HepG2 (cell line): ENCODE measurements around the gene CFAP97. TPM values are rescaled to one million over a fixed set of nuclear protein-coding genes. Genes with fewer than 3 reads are reported as not detected.

Experiments
- BRCA1 ChIP-seq: sonication (generic); formaldehyde crosslinking; IDR thresholded peaks from 2 replicates; pipeline ENCODE4 v1.4.0; 2020; ENCODE audit warnings: missing genetic modification reagents
- GZF1 ChIP-seq: sonication (generic); formaldehyde crosslinking; IDR thresholded peaks from 2 replicates; pipeline ENCODE4 v1.5.1; 2020; ENCODE audit warnings: mild to moderate bottlenecking, missing genetic modification reagents
- HNRNPL ChIP-seq: fragments of 200-400 bp; formaldehyde crosslinking; IDR thresholded peaks from 2 replicates; pipeline ENCODE4 v1.6.1; 2017; ENCODE audit warnings: mild to moderate bottlenecking, low read depth, low read length
- RORA ChIP-seq: sonication (generic); formaldehyde crosslinking; IDR thresholded peaks from 2 replicates; pipeline ENCODE4 v1.5.0; 2020; ENCODE audit warnings: mild to moderate bottlenecking, missing genetic modification reagents, moderate library complexity
- ZNF619 ChIP-seq: sonication (generic); formaldehyde crosslinking; IDR thresholded peaks from 2 replicates; pipeline ENCODE4 v1.4.0; 2020; ENCODE audit warnings: mild to moderate bottlenecking, missing genetic modification reagents
- ZNF781 ChIP-seq: sonication (generic); formaldehyde crosslinking; IDR thresholded peaks from 2 replicates; pipeline ENCODE4 v1.5.1; 2020; ENCODE audit warnings: borderline replicate concordance, mild to moderate bottlenecking, missing genetic modification reagents; ENCODE audit errors: not compliant biosample characterization
- ZNF83 ChIP-seq: sonication (generic); formaldehyde crosslinking; IDR thresholded peaks from 2 replicates; pipeline ENCODE4 v1.4.0; 2020; ENCODE audit warnings: missing genetic modification reagents, mild to moderate bottlenecking, borderline replicate concordance
- polyA plus RNA-seq, 8 experiments: library from polyadenylated mRNA; depleted of rRNA in 3 of 8; stranded (reverse) in 7 of 8; unstranded in 1 of 8; fragments of >200 nt; fragmentation: Illumina TruSeq in 4 of 8; extraction: Trizol in 4 of 8; gene quantifications; 2 replicates each; pipeline versions ENCODE4 v1.2.1 to v1.2.3, GENCODE V29; 2011 to 2016; ENCODE audit warnings: low read depth in 4 of 8, missing spikeins in 1 of 8, mixed read lengths in 1 of 8; ENCODE audit not compliant: insufficient read depth in 1 of 8
- total RNA-seq, 5 experiments: library from RNA; depleted of rRNA; stranded (reverse); fragments of >200 nt; fragmentation: Illumina TruSeq; extraction: Trizol; gene quantifications; 2 replicates each; pipeline ENCODE4 v1.2.3, GENCODE V29; 2016; ENCODE audit warnings: low read depth in 1 of 5
- TF ChIP-seq, protein P1 (sequence below): sonication (generic); formaldehyde crosslinking; IDR thresholded peaks from 2 replicates; pipeline ENCODE4 v1.4.0; 2020; ENCODE audit warnings: missing genetic modification reagents
- TF ChIP-seq, protein P2 (sequence below): sonication (generic); formaldehyde crosslinking; IDR thresholded peaks from 2 replicates; pipeline ENCODE4 v1.5.0; 2020; ENCODE audit warnings: mild to moderate bottlenecking, missing genetic modification reagents
- TF ChIP-seq, protein P3 (sequence below): sonication (generic); formaldehyde crosslinking; IDR thresholded peaks from 2 replicates; pipeline ENCODE4 v1.8.0; 2022; ENCODE audit warnings: mild to moderate bottlenecking, missing genetic modification reagents, borderline replicate concordance
- TF ChIP-seq, protein P4 (sequence below): sonication (generic); formaldehyde crosslinking; IDR thresholded peaks from 2 replicates; pipeline ENCODE4 v1.4.0; 2020; ENCODE audit warnings: missing genetic modification reagents
- TF ChIP-seq, protein P5 (sequence below): IDR thresholded peaks from 2 replicates; pipeline ENCODE4 v1.4.0; 2020; ENCODE audit warnings: mild to moderate bottlenecking, missing genetic modification reagents
- TF ChIP-seq, protein P6 (sequence below): sonication (generic); formaldehyde crosslinking; IDR thresholded peaks from 2 replicates; pipeline ENCODE4 v1.9.0; 2022; ENCODE audit warnings: missing genetic modification reagents, mild to moderate bottlenecking, borderline replicate concordance

CFAP97 gene
- total and polyA plus RNA-seq, 2 of the 13 experiments (the other 11 are each of a cell fraction or from before 2014, with no cell fraction given), result 32.1 to 44.4 TPM

DNA sequence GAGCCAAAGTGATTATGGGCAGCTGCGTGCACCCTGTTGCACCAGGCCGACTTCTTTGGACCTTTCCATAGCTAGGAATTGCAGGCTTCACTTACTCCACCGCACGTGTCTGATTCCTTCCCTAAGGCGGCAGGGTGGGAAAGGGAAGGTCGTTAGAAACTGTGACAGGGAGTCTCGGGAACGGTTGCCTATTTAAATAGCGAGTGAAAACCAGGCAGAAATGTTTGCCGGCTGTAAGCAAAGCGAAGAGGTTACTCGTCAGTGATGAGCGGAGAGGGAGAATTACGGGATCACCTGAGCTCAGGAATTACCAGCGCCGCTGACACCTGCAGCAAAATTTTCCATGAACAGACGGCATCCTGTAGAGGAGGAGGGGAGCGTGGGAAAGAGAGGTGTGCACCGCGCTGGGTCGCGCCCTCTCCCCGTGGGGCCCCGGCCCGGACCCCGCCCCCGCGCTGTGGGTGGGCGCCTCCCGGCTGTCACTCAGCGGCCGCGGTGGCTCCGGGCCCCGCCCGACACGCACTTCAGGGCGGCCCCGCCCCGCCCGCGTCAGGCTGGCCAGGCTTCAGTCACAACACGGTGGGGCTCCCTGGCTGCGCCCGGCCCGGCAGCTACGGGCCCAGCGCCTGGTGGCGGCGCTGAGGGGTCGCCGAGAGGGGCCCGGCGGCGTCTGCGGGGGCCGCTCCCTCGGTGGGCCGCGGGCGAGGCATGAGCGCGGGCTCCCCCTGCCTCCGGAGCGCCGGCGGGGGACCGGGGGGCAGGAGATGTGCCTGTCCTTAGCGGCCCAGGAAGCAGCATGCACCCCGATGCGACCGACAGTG lies 5.4 kb upstream of the CFAP97 start, which contains the start of gene SNX25 (continued):
- TF ChIP-seq, protein P1, sequence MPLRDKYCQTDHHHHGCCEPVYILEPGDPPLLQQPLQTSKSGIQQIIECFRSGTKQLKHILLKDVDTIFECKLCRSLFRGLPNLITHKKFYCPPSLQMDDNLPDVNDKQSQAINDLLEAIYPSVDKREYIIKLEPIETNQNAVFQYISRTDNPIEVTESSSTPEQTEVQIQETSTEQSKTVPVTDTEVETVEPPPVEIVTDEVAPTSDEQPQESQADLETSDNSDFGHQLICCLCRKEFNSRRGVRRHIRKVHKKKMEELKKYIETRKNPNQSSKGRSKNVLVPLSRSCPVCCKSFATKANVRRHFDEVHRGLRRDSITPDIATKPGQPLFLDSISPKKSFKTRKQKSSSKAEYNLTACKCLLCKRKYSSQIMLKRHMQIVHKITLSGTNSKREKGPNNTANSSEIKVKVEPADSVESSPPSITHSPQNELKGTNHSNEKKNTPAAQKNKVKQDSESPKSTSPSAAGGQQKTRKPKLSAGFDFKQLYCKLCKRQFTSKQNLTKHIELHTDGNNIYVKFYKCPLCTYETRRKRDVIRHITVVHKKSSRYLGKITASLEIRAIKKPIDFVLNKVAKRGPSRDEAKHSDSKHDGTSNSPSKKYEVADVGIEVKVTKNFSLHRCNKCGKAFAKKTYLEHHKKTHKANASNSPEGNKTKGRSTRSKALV (CRISPR knock-in tag), result no peak
- TF ChIP-seq, protein P2, sequence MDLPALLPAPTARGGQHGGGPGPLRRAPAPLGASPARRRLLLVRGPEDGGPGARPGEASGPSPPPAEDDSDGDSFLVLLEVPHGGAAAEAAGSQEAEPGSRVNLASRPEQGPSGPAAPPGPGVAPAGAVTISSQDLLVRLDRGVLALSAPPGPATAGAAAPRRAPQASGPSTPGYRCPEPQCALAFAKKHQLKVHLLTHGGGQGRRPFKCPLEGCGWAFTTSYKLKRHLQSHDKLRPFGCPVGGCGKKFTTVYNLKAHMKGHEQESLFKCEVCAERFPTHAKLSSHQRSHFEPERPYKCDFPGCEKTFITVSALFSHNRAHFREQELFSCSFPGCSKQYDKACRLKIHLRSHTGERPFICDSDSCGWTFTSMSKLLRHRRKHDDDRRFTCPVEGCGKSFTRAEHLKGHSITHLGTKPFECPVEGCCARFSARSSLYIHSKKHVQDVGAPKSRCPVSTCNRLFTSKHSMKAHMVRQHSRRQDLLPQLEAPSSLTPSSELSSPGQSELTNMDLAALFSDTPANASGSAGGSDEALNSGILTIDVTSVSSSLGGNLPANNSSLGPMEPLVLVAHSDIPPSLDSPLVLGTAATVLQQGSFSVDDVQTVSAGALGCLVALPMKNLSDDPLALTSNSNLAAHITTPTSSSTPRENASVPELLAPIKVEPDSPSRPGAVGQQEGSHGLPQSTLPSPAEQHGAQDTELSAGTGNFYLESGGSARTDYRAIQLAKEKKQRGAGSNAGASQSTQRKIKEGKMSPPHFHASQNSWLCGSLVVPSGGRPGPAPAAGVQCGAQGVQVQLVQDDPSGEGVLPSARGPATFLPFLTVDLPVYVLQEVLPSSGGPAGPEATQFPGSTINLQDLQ, result no peak
- TF ChIP-seq BRCA1 (CRISPR knock-in tag) (no peak), RORA (CRISPR knock-in tag) (no peak), ZNF781 (CRISPR knock-in tag) (peak; percentile 83), HNRNPL (no peak), ZNF619 (CRISPR knock-in tag) (no peak), ZNF83 (CRISPR knock-in tag) (no peak), GZF1 (CRISPR knock-in tag) (peak; percentile 67; the same call in 1 of the 2 replicates)
- TF ChIP-seq, protein P3, sequence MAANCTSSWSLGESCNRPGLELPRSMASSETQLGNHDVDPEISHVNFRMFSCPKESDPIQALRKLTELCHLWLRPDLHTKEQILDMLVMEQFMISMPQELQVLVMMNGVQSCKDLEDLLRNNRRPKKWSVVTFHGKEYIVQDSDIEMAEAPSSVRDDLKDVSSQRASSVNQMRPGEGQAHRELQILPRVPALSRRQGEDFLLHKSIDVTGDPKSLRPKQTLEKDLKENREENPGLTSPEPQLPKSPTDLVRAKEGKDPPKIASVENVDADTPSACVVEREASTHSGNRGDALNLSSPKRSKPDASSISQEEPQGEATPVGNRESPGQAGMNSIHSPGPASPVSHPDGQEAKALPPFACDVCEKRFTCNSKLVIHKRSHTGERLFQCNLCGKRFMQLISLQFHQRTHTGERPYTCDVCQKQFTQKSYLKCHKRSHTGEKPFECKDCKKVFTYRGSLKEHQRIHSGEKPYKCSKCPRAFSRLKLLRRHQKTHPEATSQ (CRISPR knock-in tag), result no peak
- TF ChIP-seq, protein P4, sequence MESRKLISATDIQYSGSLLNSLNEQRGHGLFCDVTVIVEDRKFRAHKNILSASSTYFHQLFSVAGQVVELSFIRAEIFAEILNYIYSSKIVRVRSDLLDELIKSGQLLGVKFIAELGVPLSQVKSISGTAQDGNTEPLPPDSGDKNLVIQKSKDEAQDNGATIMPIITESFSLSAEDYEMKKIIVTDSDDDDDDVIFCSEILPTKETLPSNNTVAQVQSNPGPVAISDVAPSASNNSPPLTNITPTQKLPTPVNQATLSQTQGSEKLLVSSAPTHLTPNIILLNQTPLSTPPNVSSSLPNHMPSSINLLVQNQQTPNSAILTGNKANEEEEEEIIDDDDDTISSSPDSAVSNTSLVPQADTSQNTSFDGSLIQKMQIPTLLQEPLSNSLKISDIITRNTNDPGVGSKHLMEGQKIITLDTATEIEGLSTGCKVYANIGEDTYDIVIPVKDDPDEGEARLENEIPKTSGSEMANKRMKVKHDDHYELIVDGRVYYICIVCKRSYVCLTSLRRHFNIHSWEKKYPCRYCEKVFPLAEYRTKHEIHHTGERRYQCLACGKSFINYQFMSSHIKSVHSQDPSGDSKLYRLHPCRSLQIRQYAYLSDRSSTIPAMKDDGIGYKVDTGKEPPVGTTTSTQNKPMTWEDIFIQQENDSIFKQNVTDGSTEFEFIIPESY (CRISPR knock-in tag), result no peak
- TF ChIP-seq, protein P5, sequence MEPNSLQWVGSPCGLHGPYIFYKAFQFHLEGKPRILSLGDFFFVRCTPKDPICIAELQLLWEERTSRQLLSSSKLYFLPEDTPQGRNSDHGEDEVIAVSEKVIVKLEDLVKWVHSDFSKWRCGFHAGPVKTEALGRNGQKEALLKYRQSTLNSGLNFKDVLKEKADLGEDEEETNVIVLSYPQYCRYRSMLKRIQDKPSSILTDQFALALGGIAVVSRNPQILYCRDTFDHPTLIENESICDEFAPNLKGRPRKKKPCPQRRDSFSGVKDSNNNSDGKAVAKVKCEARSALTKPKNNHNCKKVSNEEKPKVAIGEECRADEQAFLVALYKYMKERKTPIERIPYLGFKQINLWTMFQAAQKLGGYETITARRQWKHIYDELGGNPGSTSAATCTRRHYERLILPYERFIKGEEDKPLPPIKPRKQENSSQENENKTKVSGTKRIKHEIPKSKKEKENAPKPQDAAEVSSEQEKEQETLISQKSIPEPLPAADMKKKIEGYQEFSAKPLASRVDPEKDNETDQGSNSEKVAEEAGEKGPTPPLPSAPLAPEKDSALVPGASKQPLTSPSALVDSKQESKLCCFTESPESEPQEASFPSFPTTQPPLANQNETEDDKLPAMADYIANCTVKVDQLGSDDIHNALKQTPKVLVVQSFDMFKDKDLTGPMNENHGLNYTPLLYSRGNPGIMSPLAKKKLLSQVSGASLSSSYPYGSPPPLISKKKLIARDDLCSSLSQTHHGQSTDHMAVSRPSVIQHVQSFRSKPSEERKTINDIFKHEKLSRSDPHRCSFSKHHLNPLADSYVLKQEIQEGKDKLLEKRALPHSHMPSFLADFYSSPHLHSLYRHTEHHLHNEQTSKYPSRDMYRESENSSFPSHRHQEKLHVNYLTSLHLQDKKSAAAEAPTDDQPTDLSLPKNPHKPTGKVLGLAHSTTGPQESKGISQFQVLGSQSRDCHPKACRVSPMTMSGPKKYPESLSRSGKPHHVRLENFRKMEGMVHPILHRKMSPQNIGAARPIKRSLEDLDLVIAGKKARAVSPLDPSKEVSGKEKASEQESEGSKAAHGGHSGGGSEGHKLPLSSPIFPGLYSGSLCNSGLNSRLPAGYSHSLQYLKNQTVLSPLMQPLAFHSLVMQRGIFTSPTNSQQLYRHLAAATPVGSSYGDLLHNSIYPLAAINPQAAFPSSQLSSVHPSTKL, result peak; percentile 50
- TF ChIP-seq, protein P6, sequence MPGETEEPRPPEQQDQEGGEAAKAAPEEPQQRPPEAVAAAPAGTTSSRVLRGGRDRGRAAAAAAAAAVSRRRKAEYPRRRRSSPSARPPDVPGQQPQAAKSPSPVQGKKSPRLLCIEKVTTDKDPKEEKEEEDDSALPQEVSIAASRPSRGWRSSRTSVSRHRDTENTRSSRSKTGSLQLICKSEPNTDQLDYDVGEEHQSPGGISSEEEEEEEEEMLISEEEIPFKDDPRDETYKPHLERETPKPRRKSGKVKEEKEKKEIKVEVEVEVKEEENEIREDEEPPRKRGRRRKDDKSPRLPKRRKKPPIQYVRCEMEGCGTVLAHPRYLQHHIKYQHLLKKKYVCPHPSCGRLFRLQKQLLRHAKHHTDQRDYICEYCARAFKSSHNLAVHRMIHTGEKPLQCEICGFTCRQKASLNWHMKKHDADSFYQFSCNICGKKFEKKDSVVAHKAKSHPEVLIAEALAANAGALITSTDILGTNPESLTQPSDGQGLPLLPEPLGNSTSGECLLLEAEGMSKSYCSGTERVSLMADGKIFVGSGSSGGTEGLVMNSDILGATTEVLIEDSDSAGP (CRISPR knock-in tag), result no peak; the same call in 1 of the 2 replicates
